B cell (primary cell): ENCODE results near the gene AKAP6. TPM values are rescaled to one million over a fixed set of nuclear protein-coding genes. Genes with fewer than 3 reads are reported as not detected.

Experiments used
- ATAC-seq: fragments of 200-7000 bp; cut with Tn5 transposase; one replicate; pipeline ENCODE4 v1.10.0; 2021; ENCODE audit warnings: low read depth, mild to moderate bottlenecking, moderate number of reproducible peaks, moderate library complexity
- CTCF ChIA-PET: fragments of 350-600 bp; sonication (Branson Sonifier 250); formaldehyde crosslinking; loops from one replicate; lab custom pipeline; 2021; ENCODE audit warnings: antibody characterized with exemption, inconsistent platforms; lab: Charles Lee
- POLR2A ChIA-PET: fragments of 350-600 bp; sonication (Branson Sonifier 250); formaldehyde crosslinking; loops from one replicate; lab custom pipeline; 2021; ENCODE audit warnings: antibody characterized with exemption; lab: Charles Lee
- DNase-seq: peaks from one replicate; pipeline ENCODE4 v3.0.0; 2013
- H2AFZ ChIP-seq: 2 replicates; pipeline ENCODE4 v1.6.1; 2012; ENCODE audit warnings: mild to moderate bottlenecking, low read depth, low read length; ENCODE audit not compliant: insufficient read depth, poor library complexity, severe bottlenecking
- H3K27ac ChIP-seq, 2 donors: 1 replicate in 1 of 2; 2 replicates in 1 of 2; pipeline ENCODE4 v1.5.1; 2012 to 2013; ENCODE audit warnings: low read length in 2 of 2, mild to moderate bottlenecking in 2 of 2, moderate library complexity in 1 of 2
- H3K27me3 ChIP-seq, 4 experiments: fragments of 200-600 bp in 1 of 4; sonication (generic) in 1 of 4; replicated peaks in 1 of 4; 1 replicate in 2 of 4; 2 replicates in 2 of 4; pipeline versions ENCODE4 v1.6.1 to v1.7.0; 2013 to 2016; ENCODE audit warnings: low read length in 3 of 4, mild to moderate bottlenecking in 2 of 4, mixed read lengths in 1 of 4, moderate library complexity in 1 of 4; ENCODE audit not compliant: insufficient read depth in 4 of 4, control insufficient read depth in 3 of 4; ENCODE audit errors: control extremely low read depth in 1 of 4
- H3K36me3 ChIP-seq, 2 experiments: replicated peaks in 1 of 2; 1 replicate in 1 of 2; 2 replicates in 1 of 2; pipeline versions ENCODE4 v1.6.1 to v1.7.1; 2013; ENCODE audit warnings: low read length in 1 of 2; ENCODE audit not compliant: insufficient read depth in 2 of 2, control insufficient read depth in 1 of 2; ENCODE audit errors: control extremely low read depth in 1 of 2, extremely low read depth in 1 of 2
- H3K4me1 ChIP-seq, 2 donors: fragments of 200-600 bp in 1 of 2; sonication (generic) in 1 of 2; 1 replicate in 1 of 2; 2 replicates in 1 of 2; pipeline versions ENCODE4 v1.5.1 to v1.6.1; 2013 to 2017; ENCODE audit warnings: low read length in 2 of 2; ENCODE audit not compliant: control insufficient read depth in 2 of 2, insufficient read depth in 2 of 2
- H3K4me2 ChIP-seq: replicated peaks from 2 replicates; pipeline ENCODE3; 2012; ENCODE audit warnings: mild to moderate bottlenecking, low read depth, low read length; ENCODE audit not compliant: poor library complexity, severe bottlenecking
- H3K4me3 ChIP-seq, 5 experiments: fragments of 200-600 bp in 1 of 5; sonication (generic) in 1 of 5; 1 replicate in 3 of 5; 2 replicates in 2 of 5; pipeline versions ENCODE4 v1.5.1 to v1.7.0; 2011 to 2016; ENCODE audit warnings: low read length in 4 of 5, mild to moderate bottlenecking in 4 of 5, low read depth in 2 of 5, control low read depth in 1 of 5, moderate library complexity in 1 of 5; ENCODE audit not compliant: insufficient read depth in 1 of 5; ENCODE audit errors: control extremely low read depth in 1 of 5, extremely low read depth in 1 of 5
- H3K79me2 ChIP-seq: fragments of 200-600 bp; sonication (generic); one replicate; pipeline ENCODE4 v1.6.0; 2016; ENCODE audit warnings: low read length; ENCODE audit not compliant: control insufficient read depth, insufficient read depth
- H3K9ac ChIP-seq: fragments of 200-600 bp; sonication (generic); 2 replicates; pipeline ENCODE4 v1.6.1; 2017; ENCODE audit warnings: mild to moderate bottlenecking, low read length, moderate library complexity
- H3K9me3 ChIP-seq, 3 donors: one replicate each; pipeline versions ENCODE4 v1.6.1 to v1.7.1; 2013; ENCODE audit warnings: low read length in 2 of 3; ENCODE audit not compliant: control insufficient read depth in 2 of 3, insufficient read depth in 1 of 3; ENCODE audit errors: control extremely low read depth in 1 of 3
- H4K20me1 ChIP-seq: 2 replicates; pipeline ENCODE4 v1.6.0; 2012; ENCODE audit warnings: mild to moderate bottlenecking, low read length; ENCODE audit not compliant: insufficient read depth, control insufficient read depth, poor library complexity, severe bottlenecking
- H3K27ac Mint-ChIP-seq: one replicate; pipeline ENCODE4 v1.8.0; 2021; ENCODE audit warnings: mixed read lengths
- H3K27me3 Mint-ChIP-seq: one replicate; pipeline ENCODE4 v1.8.0; 2021; ENCODE audit warnings: mixed read lengths
- H3K4me1 Mint-ChIP-seq: one replicate; pipeline ENCODE4 v1.8.0; 2021; ENCODE audit warnings: mixed read lengths
- H3K4me3 Mint-ChIP-seq: one replicate; pipeline ENCODE4 v1.8.0; 2021; ENCODE audit warnings: mixed read lengths
- H3K9me3 Mint-ChIP-seq: one replicate; pipeline ENCODE4 v1.8.0; 2022; ENCODE audit warnings: mixed read lengths; ENCODE audit not compliant: insufficient read depth
- CTCF ChIP-seq: fragments of 200-600 bp; IDR thresholded peaks from one replicate; pipeline ENCODE4 v1.8.0; 2022; ENCODE audit warnings: antibody characterized with exemption, mild to moderate bottlenecking
- EZH2 ChIP-seq: IDR thresholded peaks from 2 replicates; pipeline ENCODE4 v1.6.1; 2012; ENCODE audit warnings: borderline replicate concordance, low read depth, mild to moderate bottlenecking, moderate library complexity, low read length; ENCODE audit not compliant: insufficient read depth, poor library complexity, severe bottlenecking
- WGBS: methylation state at CpG from one replicate; pipeline ENCODE4 v1.1.5; 2013; ENCODE audit warnings: missing lambda C conversion rate; ENCODE audit not compliant: insufficient coverage; 5-methylcytosine and 5-hydroxymethylcytosine counted together
- intact Hi-C: fragments of 100-400 bp; cut with micrococcal nuclease; formaldehyde crosslinking; loops from one replicate; pipeline ENCODE4 v1.10.0; 2022
- polyA plus RNA-seq: library from polyadenylated mRNA; depleted of rRNA; stranded (reverse); fragments of >200 nt; gene quantifications from 2 replicates; pipeline ENCODE4 v1.2.3, GENCODE V29; 2012
- total RNA-seq, 2 donors: library from RNA; stranded (reverse); fragments of 120-200 nt in 1 of 2; gene quantifications; 1 replicate in 1 of 2; 2 replicates in 1 of 2; pipeline versions ENCODE4 v1.2.3 to v1.2.4, GENCODE V29; 2013 to 2022

The AKAP6 gene
- total and polyA plus RNA-seq, 2 donors (not counting 1 experiment from before 2014, with no cell fraction given): 1.4 to 2.8 TPM

GRCh38 chr14:32368107-32368506 is 39.0 kb downstream of the AKAP6 start:
- no peak overlapping the region for H3K27ac ChIP-seq
- no peaks in the 10 kb centered on the region for H3K36me3 ChIP-seq
- no peaks in the 10 kb centered on the region for H3K4me1 ChIP-seq
- no peaks in the 10 kb centered on the region for H3K9me3 ChIP-seq
- POLR2A ChIA-PET: no interaction called here
- 100% methylated on average over 1 of the region's 3 CpGs for WGBS
- TF ChIP-seq EZH2: no peak
- TF ChIP-seq CTCF: no peak
- no peak overlapping the region for H3K4me3 Mint-ChIP-seq
- DNase-seq: no peak
- no peak for ATAC-seq
- H3K79me2 ChIP-seq: no peaks in the 10 kb centered on the region
- H3K9ac ChIP-seq: no peak overlapping the region
- no peak overlapping the region for H3K4me3 ChIP-seq
- intact Hi-C loops: no loop called here
- no peak overlapping the region for H3K4me2 ChIP-seq
- H3K27me3 ChIP-seq: no peaks in the 10 kb centered on the region
- no peaks in the 10 kb centered on the region for H3K4me1 Mint-ChIP-seq
- H3K9me3 Mint-ChIP-seq: no peaks in the 10 kb centered on the region
- peaks cover 6% of the 10 kb centered on the region for H3K27me3 Mint-ChIP-seq
- H2AFZ ChIP-seq: no peak overlapping the region
- no peak overlapping the region for H3K27ac Mint-ChIP-seq
- no peaks in the 10 kb centered on the region for H4K20me1 ChIP-seq
- CTCF ChIA-PET: no interaction called here

GRCh38 chr14:32370714-32371113 is 41.6 kb downstream of the AKAP6 start:
- WGBS: no CpG with 5 or more reads among the region's 1 CpG
- no peaks in the 10 kb centered on the region for H3K9me3 ChIP-seq
- no peak for DNase-seq
- H3K36me3 ChIP-seq: no peaks in the 10 kb centered on the region
- Mint-ChIP-seq H3K27me3 (peaks cover 8% of the 10 kb centered on the region), H3K4me3 (no peak overlapping the region), H3K4me1 (no peaks in the 10 kb centered on the region), H3K9me3 (no peaks in the 10 kb centered on the region), H3K27ac (no peak overlapping the region)
- TF ChIP-seq EZH2: no peak
- TF ChIP-seq CTCF: no peak
- H3K27ac ChIP-seq: no peak overlapping the region
- H3K4me3 ChIP-seq: no peak overlapping the region
- no peaks in the 10 kb centered on the region for H4K20me1 ChIP-seq
- POLR2A ChIA-PET: no interaction called here
- H3K27me3 ChIP-seq: no peaks in the 10 kb centered on the region
- H3K4me2 ChIP-seq: no peak overlapping the region
- ATAC-seq: no peak
- CTCF ChIA-PET: no interaction called here
- intact Hi-C loops: no loop called here
- H3K9ac ChIP-seq: no peak overlapping the region
- H3K79me2 ChIP-seq: no peaks in the 10 kb centered on the region
- H2AFZ ChIP-seq: no peak overlapping the region
- H3K4me1 ChIP-seq: no peaks in the 10 kb centered on the region
